GM21825 (cell line): Measurements from ENCODE around the gene PRSS56.
"Not testable (repeated sequence)": the region's sequence is repeated elsewhere in the genome, so short reads cannot be mapped to it uniquely, and the experiment has no call there.

ENCODE experiments used
- ATAC-seq: cut with Tn5 transposase; IDR thresholded peaks from one replicate; pipeline ENCODE4 v1.9.1; 2021; ENCODE audit warnings: mild to moderate bottlenecking, moderate library complexity; ENCODE audit not compliant: unreplicated experiment

The PRSS56 gene

DNA sequence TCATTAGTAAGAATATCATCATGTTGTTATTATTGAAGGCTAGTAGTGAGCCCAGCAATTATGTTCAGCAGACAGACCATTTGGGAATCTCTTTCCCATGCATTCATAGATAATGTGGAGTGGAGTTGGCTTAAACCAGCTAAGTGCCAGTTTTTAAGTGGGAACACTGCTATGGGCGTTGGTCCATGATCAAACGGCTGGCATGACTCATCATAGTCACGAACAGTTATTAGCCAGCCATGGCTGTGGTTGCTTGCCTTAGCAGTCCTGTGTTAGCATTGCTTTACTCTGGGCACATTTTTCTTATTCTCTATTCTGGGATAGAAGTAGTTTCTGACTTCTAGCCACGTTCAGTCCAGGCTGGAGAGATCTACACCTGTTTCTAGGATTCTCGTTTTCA, 48.0 kb downstream of the PRSS56 start:
- no peak for ATAC-seq

DNA sequence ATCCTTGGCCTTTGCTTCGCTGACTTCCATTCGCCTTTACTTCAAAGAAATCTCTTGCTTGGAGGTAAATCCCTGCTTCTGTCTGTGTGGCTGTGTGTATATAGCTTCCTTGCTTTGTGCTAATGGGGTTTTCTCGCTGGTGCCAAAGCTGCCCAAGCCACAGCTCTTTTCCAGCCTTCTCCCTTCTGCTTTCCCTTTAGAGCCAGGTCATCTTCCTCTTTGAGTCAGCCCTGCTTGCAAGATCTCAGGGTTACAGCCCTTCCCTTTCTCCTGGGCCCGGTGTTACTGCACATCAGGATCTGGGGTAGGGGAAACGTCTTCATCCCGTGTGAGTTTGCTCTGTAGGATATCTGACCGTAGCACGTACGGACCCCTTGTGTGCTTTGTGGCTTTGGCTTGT, 49.4 kb downstream of the PRSS56 start:
- ATAC-seq, result no peak

DNA sequence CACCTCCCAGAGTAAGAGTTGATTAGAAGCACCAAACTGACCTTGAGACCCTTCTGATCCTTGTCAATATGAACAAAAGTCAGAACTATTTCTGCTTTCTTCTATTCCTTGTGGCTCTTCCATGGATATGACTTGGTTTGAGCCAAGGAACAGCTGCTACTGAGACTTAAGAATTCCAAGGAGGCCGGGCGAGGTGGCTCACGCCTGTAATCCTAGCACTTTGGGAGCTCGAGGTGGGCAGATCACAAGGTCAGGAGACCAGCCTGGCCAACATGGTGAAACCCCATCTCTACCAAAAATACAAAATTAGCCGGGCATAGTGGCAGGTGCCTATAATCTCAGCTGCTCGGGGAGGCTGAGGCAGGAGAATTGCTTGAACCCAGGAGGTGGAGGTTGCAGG, 50.3 kb downstream of the PRSS56 start:
- ATAC-seq, result not testable (repeated sequence)

DNA sequence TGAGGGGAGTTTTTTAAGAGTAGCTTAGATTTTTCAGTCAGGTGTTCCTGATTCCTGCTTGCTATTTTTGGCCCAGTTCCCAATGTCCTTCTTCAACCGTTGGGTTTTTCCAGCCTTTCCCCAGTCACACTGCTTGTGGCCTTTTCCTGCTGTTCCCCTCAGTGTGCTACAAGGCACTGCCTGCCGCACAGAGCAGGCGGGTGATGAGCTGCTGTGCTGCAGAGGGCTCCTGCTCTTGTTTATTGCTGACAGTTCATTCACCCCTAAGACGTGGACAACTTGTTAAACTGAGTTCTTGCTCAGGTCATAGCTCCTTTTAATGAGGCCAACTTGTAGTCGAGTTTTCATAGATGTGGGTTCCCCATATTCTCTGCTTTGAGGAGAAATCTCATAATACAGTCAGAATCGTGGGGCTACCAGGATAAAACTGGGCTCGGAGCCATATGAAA, 50.9 kb downstream of the PRSS56 start:
- ATAC-seq, result no peak

DNA sequence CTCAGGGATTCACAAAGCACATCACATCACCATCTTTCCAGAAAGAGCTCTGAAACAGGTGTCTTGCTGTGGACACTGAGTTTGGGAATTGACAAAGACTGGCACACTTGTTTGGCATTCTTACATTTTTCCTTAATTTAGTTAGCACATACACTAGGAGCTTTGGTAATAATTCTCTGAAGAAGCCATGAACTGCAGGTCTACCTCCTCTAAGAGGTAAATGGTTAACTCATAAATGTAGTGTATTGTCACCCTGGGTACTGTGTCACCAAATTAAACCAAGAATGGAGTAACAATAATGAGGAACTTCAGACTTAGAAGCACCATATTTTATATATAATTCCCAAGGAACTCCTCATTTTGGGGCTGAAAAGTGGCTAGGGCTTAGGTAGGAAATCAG, 52.9 kb downstream of the PRSS56 start:
- ATAC-seq, result no peak

DNA sequence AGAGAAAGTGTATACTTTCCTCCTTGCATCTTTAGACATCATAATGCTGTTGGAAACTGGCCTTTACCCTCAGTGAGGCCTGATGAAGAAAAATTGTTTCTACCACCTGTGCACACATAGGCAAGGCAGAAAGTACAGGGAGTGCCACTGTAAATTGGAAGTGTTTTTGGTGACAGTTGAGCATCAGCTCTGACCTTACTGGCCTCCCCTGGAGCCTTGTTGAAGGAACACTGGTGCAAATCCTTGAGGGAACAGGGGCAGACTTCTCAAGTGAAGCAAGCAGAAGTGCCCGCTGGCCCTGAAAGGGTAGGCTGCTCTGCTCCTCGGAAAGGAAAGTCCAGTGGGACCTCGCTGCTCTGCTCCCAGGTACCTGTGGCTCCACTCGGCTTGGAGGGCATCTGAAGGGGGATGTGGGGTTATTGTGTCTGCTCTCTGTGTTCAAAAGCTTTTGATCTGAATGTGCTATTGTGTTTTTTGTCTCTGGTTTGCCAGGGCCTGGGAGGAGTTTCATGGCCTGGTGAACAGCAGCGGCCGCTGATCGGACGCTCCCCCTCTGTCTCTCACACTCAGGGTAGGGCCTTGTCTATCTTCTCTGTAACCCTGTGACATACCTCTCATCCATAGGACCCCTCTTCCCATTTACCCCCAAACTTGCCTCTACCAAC, 53.7 kb downstream of the PRSS56 start:
- no peak for ATAC-seq

DNA sequence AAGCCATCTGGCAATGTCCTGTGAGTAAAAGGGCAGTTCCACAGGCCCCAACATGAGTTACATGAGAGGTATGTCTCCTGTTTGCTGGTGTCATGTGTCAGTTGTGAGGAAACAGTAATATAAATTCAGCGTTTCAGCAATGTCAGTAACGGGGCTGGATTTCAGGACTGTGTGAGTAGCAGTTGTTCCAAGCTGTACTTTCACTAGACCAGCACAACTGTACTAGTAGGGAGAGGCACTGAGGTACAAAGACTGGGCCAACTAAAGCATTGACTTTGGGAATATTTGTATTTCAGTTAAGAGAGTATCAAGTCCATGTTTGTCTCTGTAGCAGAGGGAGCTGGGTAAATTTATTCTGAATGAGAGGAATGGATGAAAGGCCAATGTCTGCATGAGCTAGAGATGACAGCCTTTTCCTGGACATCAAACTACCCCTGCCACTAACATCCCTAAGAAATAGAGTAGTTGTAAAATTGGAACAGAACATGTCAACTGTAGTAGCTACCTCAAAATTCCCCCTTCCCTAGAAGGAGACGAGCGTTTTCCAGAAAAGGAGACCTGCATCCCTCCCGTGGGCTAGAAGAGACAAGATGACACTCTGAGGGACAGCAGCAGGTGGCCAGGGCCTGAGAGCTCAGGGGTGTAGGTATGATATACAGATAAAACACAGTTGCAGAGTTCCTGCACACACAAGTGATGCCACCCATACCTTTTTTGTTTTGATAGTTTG, 54.7 kb downstream of the PRSS56 start:
- ATAC-seq, result no peak
